HCT116 (cell line): ENCODE measurements around the gene ADORA3. TPM values are rescaled to one million over a fixed set of nuclear protein-coding genes. Genes with fewer than 3 reads are reported as not detected.

Source experiments
- ATAC-seq: fragments of 200-7000 bp; cut with Tn5 transposase; 2 replicates; pipeline ENCODE4 v1.9.1; 2020; ENCODE audit warnings: mild to moderate bottlenecking, moderate library complexity
- BruUV-seq: library from RNA; stranded (reverse); fragments of 400-500 nt; replicated peaks from 2 replicates; lab custom pipeline; 2021; lab: Mats Ljungman, UMichigan
- CTCF ChIA-PET: fragments of 300-600 bp; sonication (Branson Sonifier 250); formaldehyde crosslinking; loops from one replicate; lab custom pipeline; 2021; ENCODE audit warnings: antibody characterized with exemption; lab: Charles Lee
- POLR2A ChIA-PET: fragments of 300-600, 350-600 bp; sonication (Branson Sonifier 250); formaldehyde crosslinking; loops from one replicate; lab custom pipeline; 2021; ENCODE audit warnings: antibody characterized with exemption; lab: Charles Lee
- RAD21 ChIA-PET, 2 experiments: fragments of 300-600 bp; sonication (Branson Sonifier 250); formaldehyde crosslinking; loops; one replicate each; lab custom pipeline; 2023; ENCODE audit warnings: low total read pairs in 2 of 2; ENCODE audit not compliant: uncharacterized antibody in 2 of 2, unreplicated experiment in 2 of 2, low non-redundant PET in 1 of 2; lab: Charles Lee
- DNase-seq: peaks from one replicate; pipeline ENCODE4 v3.0.0-alpha.2; 2010; ENCODE audit warnings: low read depth, low spot score
- H2AFZ ChIP-seq: fragments of 200-600 bp; shearing (Covaris generic), sonication (generic); 2 replicates; pipeline ENCODE4 v1.6.1; 2017; ENCODE audit warnings: low read depth, mixed run types, mixed read lengths, antibody characterized with exemption, low read length; ENCODE audit not compliant: poor library complexity, severe bottlenecking
- H3K27ac ChIP-seq: 2 replicates; pipeline ENCODE4 v1.5.1; 2012; ENCODE audit warnings: low read depth, low read length
- H3K27me3 ChIP-seq: fragments of 200-600 bp; sonication (generic); 2 replicates; pipeline ENCODE4 v1.6.1; 2016; ENCODE audit warnings: mixed run types, low read length, mixed read lengths; ENCODE audit not compliant: insufficient read depth
- H3K36me3 ChIP-seq, 2 experiments: fragments of 200-500 bp in 1 of 2; fragments of 200-600 bp in 1 of 2; sonication (Bioruptor generic) in 1 of 2; sonication (generic) in 1 of 2; 2 replicates each; pipeline versions ENCODE4 v1.5.1 to v1.6.1; 2014 to 2016; ENCODE audit warnings: low read length in 2 of 2, inconsistent platforms in 1 of 2, mixed read lengths in 1 of 2, mixed run types in 1 of 2; ENCODE audit not compliant: insufficient read depth in 2 of 2, control insufficient read depth in 1 of 2
- H3K4me1 ChIP-seq, 2 experiments: fragments of 200-600 bp in 1 of 2; sonication (generic) in 1 of 2; 2 replicates each; pipeline versions ENCODE4 v1.5.1 to v1.6.1; 2012 to 2017; ENCODE audit warnings: low read length in 2 of 2, inconsistent platforms in 1 of 2, mild to moderate bottlenecking in 1 of 2, mixed read lengths in 1 of 2, mixed run types in 1 of 2, moderate library complexity in 1 of 2; ENCODE audit not compliant: insufficient read depth in 2 of 2, control insufficient read depth in 1 of 2
- H3K4me2 ChIP-seq: fragments of 200-600 bp; sonication (generic); 2 replicates; pipeline ENCODE4 v1.6.1; 2017; ENCODE audit warnings: mixed run types, low read length, mixed read lengths
- H3K4me3 ChIP-seq, 2 experiments: fragments of 200-600 bp in 1 of 2; sonication (generic) in 1 of 2; replicated peaks in 1 of 2; 2 replicates each; pipeline ENCODE4 v1.5.1; 2011 to 2016; ENCODE audit warnings: low read length in 2 of 2, control low read depth in 1 of 2, low read depth in 1 of 2, mild to moderate bottlenecking in 1 of 2, mixed read lengths in 1 of 2, mixed run types in 1 of 2
- H3K79me2 ChIP-seq: fragments of 200-600 bp; sonication (generic); 2 replicates; pipeline ENCODE4 v1.6.1; 2017; ENCODE audit warnings: mild to moderate bottlenecking, mixed run types, low read length, moderate library complexity, mixed read lengths; ENCODE audit not compliant: insufficient read depth
- H3K9ac ChIP-seq: fragments of 200-600 bp; sonication (generic); 2 replicates; pipeline ENCODE4 v1.6.1; 2016; ENCODE audit warnings: low read length, mixed read lengths
- H3K9me2 ChIP-seq: fragments of 200-600 bp; sonication (generic), shearing (Covaris generic); 2 replicates; pipeline ENCODE4 v1.6.1; 2017; ENCODE audit warnings: mixed run types, mild to moderate bottlenecking, moderate library complexity; ENCODE audit not compliant: insufficient read depth
- H3K9me3 ChIP-seq, 2 experiments: fragments of 200-500 bp in 1 of 2; fragments of 200-600 bp in 1 of 2; sonication (Bioruptor generic) in 1 of 2; sonication (generic) in 1 of 2; 2 replicates each; pipeline ENCODE4 v1.6.1; 2014 to 2017; ENCODE audit warnings: low read length in 2 of 2, mixed read lengths in 2 of 2, inconsistent platforms in 1 of 2, low read depth in 1 of 2, mild to moderate bottlenecking in 1 of 2, mixed run types in 1 of 2, moderate library complexity in 1 of 2; ENCODE audit not compliant: control insufficient read depth in 1 of 2, insufficient read depth in 1 of 2
- H4K20me1 ChIP-seq: fragments of 200-600 bp; sonication (generic), shearing (Covaris generic); 2 replicates; pipeline ENCODE4 v1.6.1; 2017; ENCODE audit warnings: mixed run types, mild to moderate bottlenecking, moderate library complexity; ENCODE audit not compliant: insufficient read depth
- CEBPB ChIP-seq: IDR thresholded peaks from 2 replicates; pipeline ENCODE4 v1.6.1; 2012; ENCODE audit warnings: low read depth
- ELF1 ChIP-seq: IDR thresholded peaks from 2 replicates; pipeline ENCODE4 v1.6.1; 2012; ENCODE audit warnings: low read depth, borderline replicate concordance
- MAX ChIP-seq: IDR thresholded peaks from 2 replicates; pipeline ENCODE4 v1.6.1; 2012
- REST ChIP-seq: IDR thresholded peaks from 2 replicates; pipeline ENCODE4 v1.6.1; 2012; ENCODE audit warnings: low read depth
- SIN3A ChIP-seq: IDR thresholded peaks from 2 replicates; pipeline ENCODE4 v1.6.1; 2012; ENCODE audit warnings: low read depth
- SP1 ChIP-seq: IDR thresholded peaks from 2 replicates; pipeline ENCODE4 v1.6.1; 2012; ENCODE audit warnings: low read depth
- YY1 ChIP-seq: IDR thresholded peaks from 2 replicates; pipeline ENCODE4 v1.6.1; 2011; ENCODE audit warnings: low read length, low read depth, moderate library complexity, mild to moderate bottlenecking; ENCODE audit not compliant: insufficient replicate concordance; ENCODE audit errors: extremely low read depth
- ZBTB33 ChIP-seq: IDR thresholded peaks from 2 replicates; pipeline ENCODE4 v1.6.1; 2011; ENCODE audit warnings: mild to moderate bottlenecking, low read length, moderate library complexity; ENCODE audit not compliant: insufficient replicate concordance; ENCODE audit errors: extremely low read depth
- ZFX ChIP-seq: fragments of 450-650 bp; IDR thresholded peaks from 2 replicates; pipeline ENCODE4 v1.6.1; 2017
- intact Hi-C: fragments of 100-400 bp; cut with micrococcal nuclease; formaldehyde crosslinking; loops from 2 replicates; pipeline ENCODE4 v1.10.0; 2022
- total RNA-seq: library from RNA; stranded (reverse); gene quantifications from one replicate; pipeline ENCODE4 v1.2.1, GENCODE V29; 2021; ENCODE audit not compliant: unreplicated experiment
- TF ChIP-seq, protein P1 (sequence below): IDR thresholded peaks from 2 replicates; pipeline ENCODE4 v1.6.1; 2012
- TF ChIP-seq, protein P2 (sequence below), 3 experiments: fragments of 200-600 bp in 1 of 3; sonication (generic) in 1 of 3; IDR thresholded peaks in 2 of 3; conservative IDR thresholded peaks in 1 of 3; 2 replicates each; pipeline ENCODE4 v1.5.1; 2012 to 2017; ENCODE audit warnings: low read depth in 2 of 3, low read length in 2 of 3, antibody characterized with exemption in 1 of 3, borderline replicate concordance in 1 of 3, control low read depth in 1 of 3, mild to moderate bottlenecking in 1 of 3, mixed read lengths in 1 of 3, mixed run types in 1 of 3, moderate library complexity in 1 of 3; ENCODE audit not compliant: insufficient read depth in 1 of 3

ADORA3 gene
- total RNA-seq, 1 experiment from 2014 or later, result not detected

GRCh38 chr1:111506561-111506960, 3.1 kb upstream of the ADORA3 start:
- no peak for ATAC-seq
- Histone ChIP-seq H3K9ac (no peak overlapping the region), H3K36me3 (no peaks in the 10 kb centered on the region), H4K20me1 (no peaks in the 10 kb centered on the region), H3K4me1 (peaks cover 9 to 16% of the 10 kb centered on the region in 2 experiments), H3K9me3 (no peaks in the 10 kb centered on the region), H3K4me3 (no peak overlapping the region), H3K79me2 (no peaks in the 10 kb centered on the region), H2AFZ (no peak overlapping the region), H3K4me2 (no peak overlapping the region), H3K27ac (no peak overlapping the region), H3K9me2 (no peaks in the 10 kb centered on the region), H3K27me3 (no peaks in the 10 kb centered on the region)
- no peak for DNase-seq
- BruUV-seq, result no TSS peak
- ChIA-PET RAD21 (interaction anchor here in 1 of 2 experiments (0.9 kb wide), 1 partner anchor 241 kb away, joined by 3 read pairs; no protein-coding TSS in a partner anchor), CTCF (interaction anchor here (1.4 to 4.2 kb wide), 7 partner anchors 9 to 262 kb away, joined by 3 to 33 read pairs (median 14); partner anchors contain the start of gene INKA2), POLR2A (interaction anchor here (3.1 kb wide), 1 partner anchor 8 kb away, joined by 11 read pairs; no protein-coding TSS in a partner anchor)
- TF ChIP-seq YY1 (no peak), MAX (no peak), SP1 (no peak), REST (no peak), ZFX (no peak), SIN3A (no peak), ELF1 (no peak), ZBTB33 (no peak), CEBPB (no peak)
- TF ChIP-seq, protein P1, sequence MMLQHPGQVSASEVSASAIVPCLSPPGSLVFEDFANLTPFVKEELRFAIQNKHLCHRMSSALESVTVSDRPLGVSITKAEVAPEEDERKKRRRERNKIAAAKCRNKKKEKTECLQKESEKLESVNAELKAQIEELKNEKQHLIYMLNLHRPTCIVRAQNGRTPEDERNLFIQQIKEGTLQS, result no peak
- TF ChIP-seq, protein P2, sequence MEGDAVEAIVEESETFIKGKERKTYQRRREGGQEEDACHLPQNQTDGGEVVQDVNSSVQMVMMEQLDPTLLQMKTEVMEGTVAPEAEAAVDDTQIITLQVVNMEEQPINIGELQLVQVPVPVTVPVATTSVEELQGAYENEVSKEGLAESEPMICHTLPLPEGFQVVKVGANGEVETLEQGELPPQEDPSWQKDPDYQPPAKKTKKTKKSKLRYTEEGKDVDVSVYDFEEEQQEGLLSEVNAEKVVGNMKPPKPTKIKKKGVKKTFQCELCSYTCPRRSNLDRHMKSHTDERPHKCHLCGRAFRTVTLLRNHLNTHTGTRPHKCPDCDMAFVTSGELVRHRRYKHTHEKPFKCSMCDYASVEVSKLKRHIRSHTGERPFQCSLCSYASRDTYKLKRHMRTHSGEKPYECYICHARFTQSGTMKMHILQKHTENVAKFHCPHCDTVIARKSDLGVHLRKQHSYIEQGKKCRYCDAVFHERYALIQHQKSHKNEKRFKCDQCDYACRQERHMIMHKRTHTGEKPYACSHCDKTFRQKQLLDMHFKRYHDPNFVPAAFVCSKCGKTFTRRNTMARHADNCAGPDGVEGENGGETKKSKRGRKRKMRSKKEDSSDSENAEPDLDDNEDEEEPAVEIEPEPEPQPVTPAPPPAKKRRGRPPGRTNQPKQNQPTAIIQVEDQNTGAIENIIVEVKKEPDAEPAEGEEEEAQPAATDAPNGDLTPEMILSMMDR (IDR thresholded peaks at IDR 0.05 in 2 of 3, conservative IDR thresholded peaks at IDR 0.05 in 1 of 3; ENCODE audit: borderline replicate concordance in 1 of 3, insufficient read depth in 1 of 3, low read depth in 2 of 3, low read length in 2 of 3), result no peak
- intact Hi-C loops, result no loop called here
